HCT116 (cell line): Measurements from ENCODE around the gene RALGPS2. TPM values are rescaled to one million over a fixed set of nuclear protein-coding genes. Genes with fewer than 3 reads are reported as not detected.

Source experiments
- ATAC-seq: fragments of 200-7000 bp; cut with Tn5 transposase; 2 replicates; pipeline ENCODE4 v1.9.1; 2020; ENCODE audit warnings: mild to moderate bottlenecking, moderate library complexity
- BruUV-seq: library from RNA; stranded (reverse); fragments of 400-500 nt; replicated peaks from 2 replicates; lab custom pipeline; 2021; lab: Mats Ljungman, UMichigan
- CTCF ChIA-PET: fragments of 300-600 bp; sonication (Branson Sonifier 250); formaldehyde crosslinking; loops from one replicate; lab custom pipeline; 2021; ENCODE audit warnings: antibody characterized with exemption; lab: Charles Lee
- POLR2A ChIA-PET: fragments of 300-600, 350-600 bp; sonication (Branson Sonifier 250); formaldehyde crosslinking; loops from one replicate; lab custom pipeline; 2021; ENCODE audit warnings: antibody characterized with exemption; lab: Charles Lee
- RAD21 ChIA-PET, 2 experiments: fragments of 300-600 bp; sonication (Branson Sonifier 250); formaldehyde crosslinking; loops; one replicate each; lab custom pipeline; 2023; ENCODE audit warnings: low total read pairs in 2 of 2; ENCODE audit not compliant: uncharacterized antibody in 2 of 2, unreplicated experiment in 2 of 2, low non-redundant PET in 1 of 2; lab: Charles Lee
- DNase-seq: peaks from one replicate; pipeline ENCODE4 v3.0.0-alpha.2; 2010; ENCODE audit warnings: low read depth, low spot score
- H2AFZ ChIP-seq: fragments of 200-600 bp; shearing (Covaris generic), sonication (generic); 2 replicates; pipeline ENCODE4 v1.6.1; 2017; ENCODE audit warnings: low read depth, mixed run types, mixed read lengths, antibody characterized with exemption, low read length; ENCODE audit not compliant: poor library complexity, severe bottlenecking
- H3K27ac ChIP-seq: 2 replicates; pipeline ENCODE4 v1.5.1; 2012; ENCODE audit warnings: low read depth, low read length
- H3K27me3 ChIP-seq: fragments of 200-600 bp; sonication (generic); 2 replicates; pipeline ENCODE4 v1.6.1; 2016; ENCODE audit warnings: mixed run types, low read length, mixed read lengths; ENCODE audit not compliant: insufficient read depth
- H3K36me3 ChIP-seq, 2 experiments: fragments of 200-500 bp in 1 of 2; fragments of 200-600 bp in 1 of 2; sonication (Bioruptor generic) in 1 of 2; sonication (generic) in 1 of 2; 2 replicates each; pipeline versions ENCODE4 v1.5.1 to v1.6.1; 2014 to 2016; ENCODE audit warnings: low read length in 2 of 2, inconsistent platforms in 1 of 2, mixed read lengths in 1 of 2, mixed run types in 1 of 2; ENCODE audit not compliant: insufficient read depth in 2 of 2, control insufficient read depth in 1 of 2
- H3K4me1 ChIP-seq, 2 experiments: fragments of 200-600 bp in 1 of 2; sonication (generic) in 1 of 2; 2 replicates each; pipeline versions ENCODE4 v1.5.1 to v1.6.1; 2012 to 2017; ENCODE audit warnings: low read length in 2 of 2, inconsistent platforms in 1 of 2, mild to moderate bottlenecking in 1 of 2, mixed read lengths in 1 of 2, mixed run types in 1 of 2, moderate library complexity in 1 of 2; ENCODE audit not compliant: insufficient read depth in 2 of 2, control insufficient read depth in 1 of 2
- H3K4me2 ChIP-seq: fragments of 200-600 bp; sonication (generic); 2 replicates; pipeline ENCODE4 v1.6.1; 2017; ENCODE audit warnings: mixed run types, low read length, mixed read lengths
- H3K4me3 ChIP-seq, 2 experiments: fragments of 200-600 bp in 1 of 2; sonication (generic) in 1 of 2; replicated peaks in 1 of 2; 2 replicates each; pipeline ENCODE4 v1.5.1; 2011 to 2016; ENCODE audit warnings: low read length in 2 of 2, control low read depth in 1 of 2, low read depth in 1 of 2, mild to moderate bottlenecking in 1 of 2, mixed read lengths in 1 of 2, mixed run types in 1 of 2
- H3K79me2 ChIP-seq: fragments of 200-600 bp; sonication (generic); 2 replicates; pipeline ENCODE4 v1.6.1; 2017; ENCODE audit warnings: mild to moderate bottlenecking, mixed run types, low read length, moderate library complexity, mixed read lengths; ENCODE audit not compliant: insufficient read depth
- H3K9ac ChIP-seq: fragments of 200-600 bp; sonication (generic); 2 replicates; pipeline ENCODE4 v1.6.1; 2016; ENCODE audit warnings: low read length, mixed read lengths
- H3K9me2 ChIP-seq: fragments of 200-600 bp; sonication (generic), shearing (Covaris generic); 2 replicates; pipeline ENCODE4 v1.6.1; 2017; ENCODE audit warnings: mixed run types, mild to moderate bottlenecking, moderate library complexity; ENCODE audit not compliant: insufficient read depth
- H3K9me3 ChIP-seq, 2 experiments: fragments of 200-500 bp in 1 of 2; fragments of 200-600 bp in 1 of 2; sonication (Bioruptor generic) in 1 of 2; sonication (generic) in 1 of 2; 2 replicates each; pipeline ENCODE4 v1.6.1; 2014 to 2017; ENCODE audit warnings: low read length in 2 of 2, mixed read lengths in 2 of 2, inconsistent platforms in 1 of 2, low read depth in 1 of 2, mild to moderate bottlenecking in 1 of 2, mixed run types in 1 of 2, moderate library complexity in 1 of 2; ENCODE audit not compliant: control insufficient read depth in 1 of 2, insufficient read depth in 1 of 2
- H4K20me1 ChIP-seq: fragments of 200-600 bp; sonication (generic), shearing (Covaris generic); 2 replicates; pipeline ENCODE4 v1.6.1; 2017; ENCODE audit warnings: mixed run types, mild to moderate bottlenecking, moderate library complexity; ENCODE audit not compliant: insufficient read depth
- ATF3 ChIP-seq: IDR thresholded peaks from 2 replicates; pipeline ENCODE4 v1.6.1; 2012
- CEBPB ChIP-seq: IDR thresholded peaks from 2 replicates; pipeline ENCODE4 v1.6.1; 2012; ENCODE audit warnings: low read depth
- CTCF ChIP-seq, 3 experiments: fragments of 200-600 bp in 1 of 3; sonication (generic) in 1 of 3; IDR thresholded peaks in 2 of 3; conservative IDR thresholded peaks in 1 of 3; 2 replicates each; pipeline ENCODE4 v1.5.1; 2012 to 2017; ENCODE audit warnings: low read depth in 2 of 3, low read length in 2 of 3, antibody characterized with exemption in 1 of 3, borderline replicate concordance in 1 of 3, control low read depth in 1 of 3, mild to moderate bottlenecking in 1 of 3, mixed read lengths in 1 of 3, mixed run types in 1 of 3, moderate library complexity in 1 of 3; ENCODE audit not compliant: insufficient read depth in 1 of 3
- EGR1 ChIP-seq: IDR thresholded peaks from 2 replicates; pipeline ENCODE4 v1.6.1; 2012; ENCODE audit warnings: low read depth
- ELF1 ChIP-seq: IDR thresholded peaks from 2 replicates; pipeline ENCODE4 v1.6.1; 2012; ENCODE audit warnings: low read depth, borderline replicate concordance
- FOSL1 ChIP-seq: IDR thresholded peaks from 2 replicates; pipeline ENCODE4 v1.6.1; 2012; ENCODE audit warnings: low read depth
- JUND ChIP-seq: IDR thresholded peaks from 2 replicates; pipeline ENCODE4 v1.6.1; 2012
- POLR2A ChIP-seq: IDR thresholded peaks from 2 replicates; pipeline ENCODE4 v1.7.0; 2011; ENCODE audit warnings: borderline replicate concordance; ENCODE audit not compliant: insufficient read depth, insufficient read length; ENCODE audit errors: extremely low read depth
- POLR2AphosphoS5 ChIP-seq: IDR thresholded peaks from 2 replicates; pipeline ENCODE4 v1.6.1; 2011; ENCODE audit warnings: mild to moderate bottlenecking, low read depth, low read length, moderate library complexity
- RAD21 ChIP-seq: IDR thresholded peaks from 2 replicates; pipeline ENCODE4 v1.6.1; 2012; ENCODE audit warnings: low read depth, mild to moderate bottlenecking
- SIN3A ChIP-seq: IDR thresholded peaks from 2 replicates; pipeline ENCODE4 v1.6.1; 2012; ENCODE audit warnings: low read depth
- SP1 ChIP-seq: IDR thresholded peaks from 2 replicates; pipeline ENCODE4 v1.6.1; 2012; ENCODE audit warnings: low read depth
- SRF ChIP-seq: IDR thresholded peaks from 2 replicates; pipeline ENCODE4 v1.6.1; 2012; ENCODE audit warnings: low read depth
- TCF7L2 ChIP-seq: IDR thresholded peaks from 2 replicates; pipeline ENCODE4 v1.7.0; 2011; ENCODE audit warnings: borderline replicate concordance, inconsistent platforms; ENCODE audit not compliant: insufficient read depth, insufficient read length; ENCODE audit errors: extremely low read depth
- YY1 ChIP-seq: IDR thresholded peaks from 2 replicates; pipeline ENCODE4 v1.6.1; 2011; ENCODE audit warnings: low read length, low read depth, moderate library complexity, mild to moderate bottlenecking; ENCODE audit not compliant: insufficient replicate concordance; ENCODE audit errors: extremely low read depth
- ZFX ChIP-seq: fragments of 450-650 bp; IDR thresholded peaks from 2 replicates; pipeline ENCODE4 v1.6.1; 2017
- ZNF274 ChIP-seq: fragments of 200-500 bp; sonication (Bioruptor generic); IDR thresholded peaks from 2 replicates; pipeline ENCODE4 v1.6.1; 2014; ENCODE audit warnings: mild to moderate bottlenecking, low read depth, low read length, inconsistent platforms
- intact Hi-C: fragments of 100-400 bp; cut with micrococcal nuclease; formaldehyde crosslinking; loops from 2 replicates; pipeline ENCODE4 v1.10.0; 2022
- total RNA-seq: library from RNA; stranded (reverse); gene quantifications from one replicate; pipeline ENCODE4 v1.2.1, GENCODE V29; 2021; ENCODE audit not compliant: unreplicated experiment

Gene RALGPS2
- total RNA-seq, 1 experiment from 2014 or later, result 25.6 TPM

- TF ChIP-seq TCF7L2 (no peak), ZFX (no peak), SP1 (no peak), POLR2A (no peak), SRF (no peak), FOSL1 (no peak), ATF3 (no peak), ELF1 (no peak), SIN3A (no peak)
Observed at GRCh38 chr1:178819123-178819522, 94.1 kb downstream of the RALGPS2 start (continued).

GRCh38 chr1:178821134-178821866, 96.3 kb downstream of the RALGPS2 start:
- ATAC-seq (no peak), DNase-seq (no peak)
- H3K4me1 ChIP-seq, result peaks cover 0 to 7% of the 10 kb centered on the region in 2 experiments; a peak in 1 of 4 replicates
- H3K4me3 ChIP-seq, result no peak overlapping the region
- no peak overlapping the region for H3K4me2 ChIP-seq
- no peaks in the 10 kb centered on the region for H3K79me2 ChIP-seq
- H2AFZ ChIP-seq, result no peak overlapping the region
- no peaks in the 10 kb centered on the region for H3K9me2 ChIP-seq
- no peaks in the 10 kb centered on the region for H3K27me3 ChIP-seq
- CTCF ChIA-PET, result no interaction called here
- H4K20me1 ChIP-seq, result no peaks in the 10 kb centered on the region
- BruUV-seq, result no TSS peak
- intact Hi-C loops, result no loop called here
- no peak overlapping the region for H3K9ac ChIP-seq
- TF ChIP-seq TCF7L2 (no peak), ZNF274 (no peak), RAD21 (no peak), YY1 (no peak), CEBPB (no peak), CTCF (IDR thresholded peaks at IDR 0.05 in 2 of 3, conservative IDR thresholded peaks at IDR 0.05 in 1 of 3; ENCODE audit: borderline replicate concordance in 1 of 3, insufficient read depth in 1 of 3, low read depth in 2 of 3, low read length in 2 of 3) (no peak), EGR1 (no peak), SIN3A (no peak), JUND (no peak), POLR2AphosphoS5 (no peak)
- TF ChIP-seq, all 23 proteins: peak for 0
- Histone ChIP-seq H3K27ac (no peak overlapping the region), H3K36me3 (no peaks in the 10 kb centered on the region), H3K9me3 (no peaks in the 10 kb centered on the region)
- ChIA-PET RAD21 (no interaction called here), POLR2A (no interaction called here)
